Measurements from ENCODE around the gene PCNX1.
"Not testable (repeated sequence)": the region's sequence is repeated elsewhere in the genome, so short reads cannot be mapped to it uniquely, and the experiment has no call there.

PCNX1 gene

GRCh38 chr14:70916799-70917198 lies 9.5 kb downstream of the PCNX1 start:
- DNase-seq (ENCODE audit: low read depth), result no peak

GRCh38 chr14:70917633-70918032 lies 10.4 kb downstream of the PCNX1 start:
- DNase-seq (ENCODE audit: low read depth), result no peak

- DNase-seq (ENCODE audit: low read depth), result no peak
Measured at GRCh38 chr14:70919774-70920173, 12.5 kb downstream of the PCNX1 start.

GRCh38 chr14:70920608-70921007 lies 13.3 kb downstream of the PCNX1 start:
- no peak for DNase-seq (ENCODE audit: low read depth)

- no peak for DNase-seq (ENCODE audit: low read depth)
Measured at GRCh38 chr14:70921669-70922068, 14.4 kb downstream of the PCNX1 start.

- DNase-seq (ENCODE audit: low read depth), result no peak
Measured at GRCh38 chr14:70924521-70924920, 17.3 kb downstream of the PCNX1 start.

- DNase-seq (ENCODE audit: low read depth), result no peak
Measured at GRCh38 chr14:70926235-70926830, 19.1 kb downstream of the PCNX1 start.

GRCh38 chr14:70931008-70931407 lies 23.7 kb downstream of the PCNX1 start:
- DNase-seq (ENCODE audit: low read depth), result no peak

GRCh38 chr14:70934084-70934483 lies 26.8 kb downstream of the PCNX1 start:
- DNase-seq (ENCODE audit: low read depth), result no peak

GRCh38 chr14:70934502-70935134 lies 27.4 kb downstream of the PCNX1 start:
- no peak for DNase-seq (ENCODE audit: low read depth)

- DNase-seq (ENCODE audit: low read depth), result no peak
Measured at GRCh38 chr14:70935135-70935534, 27.9 kb downstream of the PCNX1 start.

GRCh38 chr14:70939693-70940092 lies 32.4 kb downstream of the PCNX1 start:
- DNase-seq (ENCODE audit: low read depth), result not testable (repeated sequence)

GRCh38 chr14:70941637-70942341 lies 34.5 kb downstream of the PCNX1 start:
- DNase-seq (ENCODE audit: low read depth), result peak; percentile 65

- no peak for DNase-seq (ENCODE audit: low read depth)
Measured at GRCh38 chr14:70942342-70942706, 35.1 kb downstream of the PCNX1 start.

- peak; percentile 9 for DNase-seq (ENCODE audit: low read depth)
Measured at GRCh38 chr14:70942721-70943120, 35.5 kb downstream of the PCNX1 start.

- no peak for DNase-seq (ENCODE audit: low read depth)
Measured at GRCh38 chr14:70943838-70944237, 36.6 kb downstream of the PCNX1 start.

- no peak for DNase-seq (ENCODE audit: low read depth)
Measured at GRCh38 chr14:70947739-70948138, 40.5 kb downstream of the PCNX1 start.

- no peak for DNase-seq (ENCODE audit: low read depth)
Measured at GRCh38 chr14:70952485-70952884, 45.2 kb downstream of the PCNX1 start.

- DNase-seq (ENCODE audit: low read depth), result no peak
Measured at GRCh38 chr14:70954068-70954467, 46.8 kb downstream of the PCNX1 start.

- peak; percentile 16 for DNase-seq (ENCODE audit: low read depth)
Measured at GRCh38 chr14:70955543-70956480, 48.6 kb downstream of the PCNX1 start.

- no peak for DNase-seq (ENCODE audit: low read depth)
Measured at GRCh38 chr14:70956511-70956910, 49.3 kb downstream of the PCNX1 start.

GRCh38 chr14:70957710-70958109 lies 50.5 kb downstream of the PCNX1 start:
- DNase-seq (ENCODE audit: low read depth), result no peak

All from T-helper 22 cell (primary cell).